ENCODE measurements around the gene DDA1.

- TF ChIP-seq POLR2AphosphoS5 (IDR thresholded peaks at IDR 0.05; ENCODE audit: low read depth, low read length), result no peak
- TF ChIP-seq REST (IDR thresholded peaks at IDR 0.05; ENCODE audit: insufficient read depth in 1 of 2, low read depth in 2 of 2, low read length in 2 of 2), result no peak
- no peak for TF ChIP-seq TAF1 (IDR thresholded peaks at IDR 0.05; ENCODE audit: borderline replicate concordance, insufficient read depth, low read length)
These were observed 29.2 kb downstream of the DDA1 start for GRCh38 chr19:17338433-17339078.

All from PFSK-1 (cell line).